Stimulated activated naive CD4-positive, alpha-beta T cell (primary cell): ENCODE results near the gene GHRHR.

ENCODE experiments used
- DNase-seq, 6 experiments: peaks; one replicate each; lab custom pipeline; 2025; lab: John Stamatoyannopoulos, UW

Gene GHRHR

GRCh38 chr7:31004393-31004792 is 40.6 kb downstream of the GHRHR start:
- DNase-seq = no peak

GRCh38 chr7:31006857-31007256 is 43.1 kb downstream of the GHRHR start:
- no peak for DNase-seq

GRCh38 chr7:31007634-31008033 is 43.9 kb downstream of the GHRHR start:
- DNase-seq = no peak

GRCh38 chr7:31014826-31015225 is 51.1 kb downstream of the GHRHR start:
- DNase-seq = no peak

- DNase-seq = no peak
Observed at GRCh38 chr7:31017032-31017675, 53.4 kb downstream of the GHRHR start.

GRCh38 chr7:31017721-31018120 is 54.0 kb downstream of the GHRHR start:
- DNase-seq = no peak

GRCh38 chr7:31019509-31019908 is 55.8 kb downstream of the GHRHR start:
- DNase-seq = no peak

GRCh38 chr7:31020161-31020560 is 56.4 kb downstream of the GHRHR start:
- DNase-seq = no peak

GRCh38 chr7:31020652-31021051 is 56.9 kb downstream of the GHRHR start:
- no peak for DNase-seq

GRCh38 chr7:31022117-31022516 is 58.4 kb downstream of the GHRHR start:
- DNase-seq = no peak

GRCh38 chr7:31022726-31023125 is 59.0 kb downstream of the GHRHR start:
- no peak for DNase-seq

- DNase-seq = no peak
Observed at GRCh38 chr7:31023877-31024276, 60.1 kb downstream of the GHRHR start.

GRCh38 chr7:31027161-31027965 is 63.6 kb downstream of the GHRHR start:
- no peak for DNase-seq

- DNase-seq = no peak
Observed at GRCh38 chr7:31028006-31028405, 64.3 kb downstream of the GHRHR start.

GRCh38 chr7:31028417-31028992 is 64.8 kb downstream of the GHRHR start:
- no peak for DNase-seq
